Nephron progenitor cell (in vitro differentiated cells): ENCODE measurements around the gene F3.

Experiments
- DNase-seq: peaks from one replicate; pipeline ENCODE4 v3.0.0; 2021
- H3K27ac Mint-ChIP-seq: 2 replicates; pipeline ENCODE4 v1.8.0; 2021; ENCODE audit warnings: mild to moderate bottlenecking, moderate library complexity, mixed read lengths
- H3K27me3 Mint-ChIP-seq: 2 replicates; pipeline ENCODE4 v1.8.0; 2021; ENCODE audit warnings: mild to moderate bottlenecking, low read depth, mixed read lengths; ENCODE audit not compliant: poor library complexity
- H3K36me3 Mint-ChIP-seq: 2 replicates; pipeline ENCODE4 v1.8.0; 2021; ENCODE audit warnings: low read depth, mixed read lengths
- H3K4me1 Mint-ChIP-seq: 2 replicates; pipeline ENCODE4 v1.8.0; 2021; ENCODE audit warnings: mixed read lengths
- H3K4me3 Mint-ChIP-seq: 2 replicates; pipeline ENCODE4 v1.8.0; 2021; ENCODE audit warnings: mild to moderate bottlenecking, moderate library complexity, mixed read lengths
- H3K9me3 Mint-ChIP-seq: 2 replicates; pipeline ENCODE4 v1.8.0; 2021; ENCODE audit warnings: mild to moderate bottlenecking, moderate library complexity, mixed read lengths
- TF ChIP-seq, protein P1 (sequence below): fragments of 200-600 bp; sonication (generic); IDR thresholded peaks from 2 replicates; pipeline ENCODE4 v1.5.0; 2021; ENCODE audit warnings: antibody characterized with exemption

F3 gene

DNA sequence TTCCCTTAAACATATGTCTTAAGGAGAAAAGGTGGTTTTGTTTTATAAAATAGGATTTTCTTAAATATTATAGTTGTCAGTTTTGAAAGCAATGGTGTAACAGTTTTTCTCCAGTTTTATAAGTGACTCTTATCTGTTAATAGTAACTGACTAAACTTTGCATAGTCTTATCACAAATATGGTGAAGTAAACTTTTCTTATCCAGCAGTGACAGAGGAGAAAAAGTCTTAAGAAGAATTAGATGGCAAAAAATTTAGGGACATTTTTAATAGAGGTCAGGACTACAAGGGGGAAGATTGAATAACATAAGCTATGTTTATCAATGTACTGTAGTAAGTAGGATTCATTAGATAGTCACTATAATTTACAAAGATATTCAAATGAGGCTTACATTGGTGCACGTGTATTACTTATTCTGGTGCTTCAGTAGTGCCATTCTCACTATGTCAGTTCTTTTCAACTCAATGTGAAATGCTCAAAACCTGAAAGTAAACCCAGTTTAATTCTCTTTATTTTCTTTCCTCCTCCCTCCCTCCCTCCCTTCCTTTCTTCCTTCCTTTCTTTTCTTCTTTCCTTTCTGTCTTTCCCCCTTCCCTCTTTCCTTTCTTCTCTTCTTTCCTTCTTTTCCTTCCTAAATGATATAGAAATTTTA is 26.1 kb downstream of the F3 start:
- DNase-seq: no peak
- peaks cover 9% of the 10 kb centered on the region for H3K9me3 Mint-ChIP-seq
- H3K27me3 Mint-ChIP-seq: no peaks in the 10 kb centered on the region
- H3K27ac Mint-ChIP-seq: no peak overlapping the region
- H3K4me1 Mint-ChIP-seq: peaks cover 10% of the 10 kb centered on the region
- peaks cover 15% of the 10 kb centered on the region for H3K36me3 Mint-ChIP-seq
- TF ChIP-seq, protein P1, sequence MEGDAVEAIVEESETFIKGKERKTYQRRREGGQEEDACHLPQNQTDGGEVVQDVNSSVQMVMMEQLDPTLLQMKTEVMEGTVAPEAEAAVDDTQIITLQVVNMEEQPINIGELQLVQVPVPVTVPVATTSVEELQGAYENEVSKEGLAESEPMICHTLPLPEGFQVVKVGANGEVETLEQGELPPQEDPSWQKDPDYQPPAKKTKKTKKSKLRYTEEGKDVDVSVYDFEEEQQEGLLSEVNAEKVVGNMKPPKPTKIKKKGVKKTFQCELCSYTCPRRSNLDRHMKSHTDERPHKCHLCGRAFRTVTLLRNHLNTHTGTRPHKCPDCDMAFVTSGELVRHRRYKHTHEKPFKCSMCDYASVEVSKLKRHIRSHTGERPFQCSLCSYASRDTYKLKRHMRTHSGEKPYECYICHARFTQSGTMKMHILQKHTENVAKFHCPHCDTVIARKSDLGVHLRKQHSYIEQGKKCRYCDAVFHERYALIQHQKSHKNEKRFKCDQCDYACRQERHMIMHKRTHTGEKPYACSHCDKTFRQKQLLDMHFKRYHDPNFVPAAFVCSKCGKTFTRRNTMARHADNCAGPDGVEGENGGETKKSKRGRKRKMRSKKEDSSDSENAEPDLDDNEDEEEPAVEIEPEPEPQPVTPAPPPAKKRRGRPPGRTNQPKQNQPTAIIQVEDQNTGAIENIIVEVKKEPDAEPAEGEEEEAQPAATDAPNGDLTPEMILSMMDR: no peak
- no peak overlapping the region for H3K4me3 Mint-ChIP-seq

GRCh38 chr1:94514095-94514727 is 27.3 kb downstream of the F3 start:
- Mint-ChIP-seq H3K27ac (no peak overlapping the region), H3K4me1 (peaks cover 10% of the 10 kb centered on the region), H3K4me3 (no peak overlapping the region), H3K9me3 (peaks cover 18% of the 10 kb centered on the region), H3K27me3 (no peaks in the 10 kb centered on the region), H3K36me3 (peaks cover 26% of the 10 kb centered on the region)
- DNase-seq: peak; percentile 43
- TF ChIP-seq, protein P1: peak; percentile 68

GRCh38 chr1:94512816-94513215 is 28.7 kb downstream of the F3 start:
- Mint-ChIP-seq H3K4me3 (no peak overlapping the region), H3K36me3 (peaks cover 39% of the 10 kb centered on the region), H3K27ac (no peak overlapping the region), H3K27me3 (no peaks in the 10 kb centered on the region), H3K4me1 (peaks cover 10% of the 10 kb centered on the region), H3K9me3 (peaks cover 29% of the 10 kb centered on the region)
- TF ChIP-seq, protein P1: no peak
- DNase-seq: no peak

DNA sequence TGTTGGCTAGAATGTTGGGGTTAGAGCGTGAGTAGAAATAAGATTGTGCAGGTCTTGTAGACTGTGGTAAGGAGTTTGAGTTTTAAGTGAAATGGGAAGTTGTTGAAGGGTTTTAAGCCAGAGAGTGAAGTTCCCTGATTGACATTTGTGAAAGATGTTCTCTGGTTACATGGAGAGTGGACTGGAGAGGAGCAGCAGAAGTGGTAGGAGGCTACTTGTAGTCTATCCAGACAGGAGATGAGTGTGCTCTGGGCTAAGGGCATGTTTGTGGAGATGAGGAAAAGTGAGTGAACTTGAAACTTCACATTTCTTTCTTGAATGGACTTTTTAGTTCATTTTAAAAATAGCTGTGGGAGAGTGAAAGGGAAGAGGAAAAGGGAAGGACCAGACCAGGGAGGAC is 37.0 kb downstream of the F3 start:
- no peak for DNase-seq
- H3K36me3 Mint-ChIP-seq: peaks cover 80% of the 10 kb centered on the region
- H3K27ac Mint-ChIP-seq: no peak overlapping the region
- TF ChIP-seq, protein P1: no peak
- H3K27me3 Mint-ChIP-seq: no peaks in the 10 kb centered on the region
- H3K4me1 Mint-ChIP-seq: peaks cover 9% of the 10 kb centered on the region
- H3K4me3 Mint-ChIP-seq: no peak overlapping the region
- H3K9me3 Mint-ChIP-seq: peaks cover 21% of the 10 kb centered on the region

- peak overlapping the region; percentile 46 for H3K27ac Mint-ChIP-seq
- TF ChIP-seq, protein P1: no peak
- DNase-seq: no peak
Measured at GRCh38 chr1:94503153-94503552, 38.4 kb downstream of the F3 start.

GRCh38 chr1:94501935-94502334 is 39.6 kb downstream of the F3 start:
- Mint-ChIP-seq H3K36me3 (peaks cover 78% of the 10 kb centered on the region), H3K27ac (peak overlapping the region; percentile 3), H3K9me3 (peaks cover 6% of the 10 kb centered on the region), H3K4me1 (peaks cover 9% of the 10 kb centered on the region), H3K4me3 (no peak overlapping the region), H3K27me3 (no peaks in the 10 kb centered on the region)
- TF ChIP-seq, protein P1: no peak
- no peak for DNase-seq

More at GRCh38 chr1:94503153-94503552, 38.4 kb downstream of the F3 start:
- H3K27me3 Mint-ChIP-seq: no peaks in the 10 kb centered on the region
- no peak overlapping the region for H3K4me3 Mint-ChIP-seq
- H3K36me3 Mint-ChIP-seq: peaks cover 80% of the 10 kb centered on the region
- peaks cover 8% of the 10 kb centered on the region for H3K9me3 Mint-ChIP-seq
- H3K4me1 Mint-ChIP-seq: peaks cover 9% of the 10 kb centered on the region
